HG03060 (cell line): ENCODE results near the gene INTS4.
A peak's percentile ranks its signal among the peaks of the same experiment; 100 is the strongest.
"Not testable (repeated sequence)": the region's sequence is repeated elsewhere in the genome, so short reads cannot be mapped to it uniquely, and the experiment has no call there.

Experiments used
- ATAC-seq: cut with Tn5 transposase; IDR thresholded peaks from one replicate; pipeline ENCODE4 v1.9.1; 2021; ENCODE audit warnings: low read depth, moderate number of reproducible peaks; ENCODE audit not compliant: unreplicated experiment

The INTS4 gene

DNA sequence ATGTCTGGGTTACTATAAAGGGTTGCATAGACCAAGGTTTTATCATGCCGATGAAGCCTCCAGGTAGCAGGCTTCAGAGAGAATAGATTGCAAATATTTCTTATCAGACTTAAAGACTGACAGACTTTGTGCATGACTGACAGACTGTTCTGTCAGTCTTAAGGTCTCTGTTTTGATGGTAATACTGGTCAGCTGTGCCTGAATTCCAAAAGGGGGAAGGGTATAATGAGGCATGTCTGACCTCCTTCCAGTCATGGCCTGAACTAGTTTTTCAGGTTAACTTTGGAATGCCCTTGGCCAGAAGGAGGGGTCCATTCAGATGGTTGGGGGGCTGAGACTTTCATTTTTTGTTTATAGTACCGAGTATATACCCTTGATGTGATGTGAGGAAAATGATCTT, 33.3 kb upstream of the INTS4 start:
- ATAC-seq = no peak

DNA sequence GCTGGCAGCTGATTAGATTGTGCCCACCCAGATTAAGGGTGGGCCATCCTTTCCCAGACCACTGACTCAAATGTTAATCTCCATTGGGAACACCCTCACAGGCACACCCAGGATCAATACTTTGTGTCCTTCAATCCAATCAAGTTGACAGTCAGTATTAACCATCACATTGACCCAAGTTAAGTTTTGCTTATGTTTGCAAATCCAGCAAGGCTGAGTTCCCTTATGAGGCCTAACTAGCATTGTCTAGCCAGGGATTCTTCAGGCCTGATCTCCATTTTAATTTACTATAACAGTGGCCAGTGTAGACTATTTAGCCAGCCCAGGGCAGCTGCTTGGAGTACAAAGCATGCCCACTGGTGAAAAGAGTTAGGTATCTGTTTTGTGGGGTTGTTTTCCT, 30.9 kb upstream of the INTS4 start:
- no peak for ATAC-seq

DNA sequence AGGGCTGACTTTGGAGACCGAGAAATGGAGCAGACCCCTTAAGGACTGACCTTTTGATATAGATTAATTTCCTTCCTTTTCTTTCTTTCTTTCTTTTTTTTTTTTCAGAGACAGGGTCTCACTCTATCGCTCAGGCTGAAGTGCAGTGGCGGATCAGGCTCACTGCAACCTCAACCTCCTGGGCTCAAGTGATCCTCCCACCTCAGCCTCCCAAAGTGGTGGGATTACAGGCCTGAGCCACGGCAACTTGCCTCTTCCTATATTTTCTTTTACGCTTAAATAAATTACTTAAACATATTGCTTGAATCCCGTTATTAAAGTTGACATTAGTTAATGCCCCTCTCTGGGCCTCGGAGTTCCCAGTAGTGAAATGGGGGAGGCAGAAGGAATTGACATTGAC, 29.0 kb upstream of the INTS4 start:
- ATAC-seq = no peak

DNA sequence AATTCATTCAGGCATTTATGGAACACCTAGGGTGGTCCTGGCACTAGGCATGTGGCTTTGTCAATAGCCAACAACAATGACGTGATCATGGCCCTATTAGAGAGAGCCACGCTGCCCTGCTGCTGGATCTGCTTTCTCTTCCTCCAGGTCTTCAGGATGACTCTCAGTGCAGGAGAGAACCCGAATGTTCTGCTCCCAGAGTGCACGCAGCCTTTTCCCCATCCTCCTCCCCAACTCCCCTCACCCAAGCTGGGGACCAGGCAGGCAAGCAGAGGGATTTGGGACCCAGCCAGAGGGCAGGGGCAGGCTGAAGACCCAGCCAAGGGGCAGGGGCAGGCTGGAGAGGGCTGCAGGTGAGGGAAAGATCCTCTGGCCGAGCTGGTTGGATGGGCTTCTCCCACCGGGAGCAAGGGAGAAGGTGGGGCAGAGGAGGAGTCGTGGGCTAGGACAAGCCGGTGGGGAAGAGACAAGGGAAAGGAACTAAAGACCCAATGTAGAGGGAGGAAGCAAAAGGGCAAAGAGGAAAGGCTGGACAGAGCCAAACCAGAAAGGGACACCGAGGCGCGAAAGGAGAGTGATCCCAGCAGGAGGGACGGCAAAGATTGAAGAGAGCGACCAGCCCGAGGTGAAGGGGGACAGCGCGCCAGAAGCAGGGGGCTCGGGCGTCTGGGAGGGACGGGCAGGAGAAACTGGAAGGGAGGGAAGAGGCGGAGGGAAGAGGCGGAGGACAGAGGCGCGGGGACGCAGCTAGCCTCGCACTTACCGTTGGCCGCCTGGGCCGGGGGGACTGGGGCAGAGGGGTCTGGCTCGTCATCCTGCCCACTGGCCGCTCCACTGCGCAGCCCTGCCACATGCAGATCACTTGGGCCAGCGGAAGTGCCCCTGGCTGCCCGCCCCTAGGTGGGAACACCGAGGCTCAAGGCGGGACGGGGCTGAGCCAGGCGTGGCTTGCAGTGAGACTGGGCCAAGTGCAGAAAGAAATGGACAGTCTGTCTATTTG, 28.2 kb upstream of the INTS4 start, which contains the start of gene KCTD14:
TSS of gene KCTD14 (minus strand) at position 880 of the 1,000 bp plus-strand sequence. CDS start at position 853, 27 bp downstream.
- ATAC-seq = no peak

DNA sequence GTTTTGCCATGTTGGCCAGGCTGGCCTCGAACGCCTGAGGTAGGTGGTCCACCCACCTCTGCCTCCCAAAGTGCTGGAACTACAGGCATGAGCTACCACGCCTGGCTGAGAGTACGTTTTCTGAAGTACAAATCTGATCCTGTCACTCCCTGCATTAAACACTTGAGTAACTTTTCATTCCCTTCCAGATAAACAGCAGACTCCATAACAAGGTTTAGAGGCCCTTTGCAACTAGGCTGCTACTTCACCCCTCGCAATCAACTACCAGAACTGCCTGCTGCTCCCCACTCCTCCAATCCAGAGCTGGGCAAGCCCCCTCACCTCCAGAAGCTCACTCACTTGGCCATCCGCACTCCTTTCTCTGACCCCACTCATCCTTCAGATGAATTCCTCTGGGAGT, 27.1 kb upstream of the INTS4 start:
- ATAC-seq = no peak

DNA sequence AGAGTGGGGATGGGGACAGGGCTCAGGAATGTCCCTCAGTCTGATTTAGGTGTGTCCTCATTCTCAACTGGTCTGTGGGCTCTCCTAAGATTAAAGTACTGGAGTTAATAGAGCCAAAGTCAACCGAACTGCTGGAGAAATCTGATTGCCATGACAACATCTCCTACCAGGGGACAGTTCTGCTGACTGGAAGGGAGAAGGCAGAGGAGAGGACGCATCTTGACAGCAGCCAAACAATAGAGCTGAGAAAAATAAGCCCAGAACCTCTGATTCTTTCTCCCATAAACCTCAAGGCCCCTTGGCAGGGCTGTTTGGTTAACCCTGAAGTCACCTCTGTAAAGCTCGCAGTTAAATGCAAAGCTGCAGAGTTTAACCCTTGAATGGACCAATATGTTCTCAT, 25.8 kb upstream of the INTS4 start:
- no peak for ATAC-seq

DNA sequence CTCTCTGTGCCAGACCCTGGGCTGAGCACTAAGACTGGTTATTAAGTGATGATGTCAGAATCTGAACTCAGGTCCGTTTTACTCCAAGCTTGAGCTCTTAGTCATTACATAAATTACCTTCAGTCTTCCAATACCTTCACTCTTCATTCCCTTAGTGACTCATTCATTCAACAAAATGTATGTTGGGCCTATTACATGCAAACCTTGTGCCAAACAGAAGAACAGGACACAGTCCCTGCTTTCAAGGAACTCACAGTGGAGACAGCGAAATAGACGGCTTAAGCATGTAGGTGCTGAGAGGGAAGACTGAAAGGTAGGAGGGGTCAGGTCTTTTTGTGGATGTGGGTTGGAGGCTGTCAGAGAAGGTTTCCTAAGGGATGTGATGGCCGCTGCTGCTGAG, 25.3 kb upstream of the INTS4 start:
- ATAC-seq = no peak

DNA sequence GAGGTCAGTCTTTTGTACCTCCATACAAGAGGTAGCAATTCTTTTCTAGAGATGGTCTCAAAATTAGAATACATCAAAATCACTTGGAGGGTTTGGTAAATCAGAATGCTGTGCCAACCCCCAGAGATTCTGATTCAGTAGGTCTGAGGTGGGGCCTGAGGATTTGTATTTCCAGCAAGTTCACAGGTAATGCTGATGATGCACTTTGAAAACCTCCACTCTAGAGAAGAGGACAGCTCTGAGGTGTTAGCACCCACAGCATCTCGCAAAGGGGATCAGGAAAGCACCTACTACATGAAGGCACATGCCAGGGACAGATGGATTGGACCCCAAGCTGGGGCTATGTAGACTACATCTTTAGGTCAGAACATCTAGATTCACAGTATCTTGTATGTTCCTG, 21.4 kb upstream of the INTS4 start:
- ATAC-seq = no peak

DNA sequence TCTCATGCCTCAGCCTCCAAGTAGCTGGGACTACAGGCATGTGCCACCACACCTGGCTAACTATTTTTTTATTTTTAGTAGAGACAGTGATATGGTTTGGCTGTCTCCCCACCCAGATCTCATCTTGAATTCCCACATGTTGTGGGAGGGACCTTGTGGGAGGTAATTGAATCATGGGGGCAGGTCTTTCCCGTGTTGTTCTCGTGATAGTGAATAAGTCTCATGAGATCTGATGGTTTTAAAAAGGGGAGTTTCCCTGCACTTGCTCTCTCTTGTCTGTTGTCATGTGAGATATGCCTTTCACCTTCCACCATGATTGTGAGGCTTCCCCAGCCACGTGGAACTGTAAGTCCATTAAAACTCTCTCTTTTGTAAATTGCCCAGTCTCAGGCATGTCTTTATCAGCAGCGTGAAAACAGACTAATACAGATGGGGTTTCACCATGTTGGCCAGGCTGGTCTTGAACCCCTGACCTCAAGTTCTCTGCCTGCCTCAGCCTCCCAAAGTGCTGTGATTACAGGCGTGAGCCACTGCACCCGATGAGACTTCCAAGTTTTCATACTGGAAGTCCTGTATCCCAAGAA, 20.6 kb upstream of the INTS4 start:
- ATAC-seq = not testable (repeated sequence)

DNA sequence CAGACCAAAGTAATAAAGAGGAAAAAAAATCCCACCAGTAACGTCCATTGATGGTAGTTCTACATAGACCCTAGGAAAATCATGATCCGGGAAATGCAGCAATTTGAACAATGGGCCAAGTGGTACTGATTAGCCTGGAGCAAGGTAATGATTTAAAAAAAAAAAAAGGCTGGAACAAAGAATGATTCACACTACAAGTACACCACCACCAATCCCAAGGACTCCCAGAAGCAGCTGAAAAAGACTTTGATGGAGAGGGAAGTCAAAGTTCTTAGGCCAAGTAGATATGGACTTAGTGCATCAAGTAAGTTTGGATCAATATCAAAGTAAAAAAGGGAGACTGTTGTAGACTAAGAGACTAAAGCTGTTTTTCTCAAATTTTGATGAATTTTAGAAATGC, 16.8 kb upstream of the INTS4 start:
- ATAC-seq = no peak

DNA sequence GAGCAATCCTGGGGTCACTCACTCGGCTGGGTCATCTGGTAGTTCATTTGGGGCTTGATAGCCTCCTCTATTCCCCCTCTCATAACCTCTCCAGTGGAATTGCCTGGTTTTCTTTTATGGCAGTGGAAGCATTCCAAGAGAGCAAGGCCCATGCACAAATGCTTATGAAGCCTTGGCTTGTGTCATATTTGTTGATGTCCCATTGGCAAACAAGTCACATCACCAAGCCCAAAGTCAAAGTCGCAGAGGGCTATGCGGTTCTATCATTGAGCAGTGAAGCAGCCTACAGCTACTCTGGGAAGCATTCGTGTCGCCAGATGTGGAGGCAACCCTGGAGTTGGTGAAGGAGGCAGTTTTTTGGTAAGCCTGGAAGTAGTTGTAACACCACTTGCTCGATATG, 16.3 kb upstream of the INTS4 start:
- ATAC-seq = no peak

DNA sequence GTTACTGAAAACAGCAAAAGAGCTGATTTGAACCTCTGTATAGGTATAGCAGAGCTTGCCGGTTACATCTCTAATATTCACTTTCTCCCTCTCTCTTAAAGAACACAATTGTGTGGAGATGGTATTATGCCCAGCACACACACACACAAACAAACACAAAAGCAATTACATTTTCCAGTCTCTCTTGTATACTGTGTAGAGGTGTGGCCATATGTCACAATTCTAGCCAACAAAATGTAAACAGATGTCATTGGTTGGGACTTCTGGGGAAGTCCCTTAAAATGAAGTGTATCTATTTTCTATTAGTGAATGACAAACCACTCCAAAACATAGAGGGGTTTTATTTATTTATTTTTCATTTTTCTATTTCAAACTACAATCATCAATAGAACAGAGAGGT, 15.8 kb upstream of the INTS4 start:
- no peak for ATAC-seq

DNA sequence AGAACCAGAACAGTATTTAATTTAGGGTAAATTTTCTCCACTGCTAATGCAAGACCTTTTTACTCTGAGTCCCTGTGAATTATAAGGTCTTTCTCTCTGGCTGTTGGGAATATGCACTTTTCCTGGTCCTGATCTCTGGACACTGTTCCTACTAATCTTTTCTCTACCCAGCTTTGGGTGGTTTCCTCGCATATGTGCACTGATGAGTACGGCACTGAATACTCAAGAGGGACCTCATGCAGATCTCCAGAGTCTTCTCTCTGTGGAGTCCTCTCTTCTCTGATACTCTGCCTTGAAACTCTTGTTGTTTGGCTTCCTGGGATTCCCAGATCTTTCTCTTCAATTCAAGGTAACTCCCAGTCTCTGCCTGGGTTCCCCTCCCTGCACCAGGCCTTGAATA, 14.6 kb upstream of the INTS4 start:
- ATAC-seq = no peak

DNA sequence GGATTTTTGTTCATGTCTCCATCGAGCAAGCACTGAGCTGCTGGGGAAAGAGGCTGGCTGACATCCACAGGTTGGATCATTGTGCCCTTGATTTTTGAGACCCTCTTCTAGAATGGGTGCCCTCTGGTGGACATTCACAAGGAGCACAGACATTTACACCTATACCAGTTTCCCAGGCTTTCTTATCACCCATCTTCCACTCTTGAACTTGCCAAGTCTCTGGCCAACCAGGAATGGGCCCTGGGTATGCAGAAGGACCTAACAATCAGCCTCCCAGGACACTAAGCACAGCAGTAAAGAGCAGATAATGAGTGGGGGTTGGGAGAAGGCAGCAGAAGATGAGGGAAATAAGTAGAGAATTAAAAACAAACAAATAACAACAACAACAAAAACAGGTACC, 5.7 kb upstream of the INTS4 start:
- ATAC-seq = no peak

DNA sequence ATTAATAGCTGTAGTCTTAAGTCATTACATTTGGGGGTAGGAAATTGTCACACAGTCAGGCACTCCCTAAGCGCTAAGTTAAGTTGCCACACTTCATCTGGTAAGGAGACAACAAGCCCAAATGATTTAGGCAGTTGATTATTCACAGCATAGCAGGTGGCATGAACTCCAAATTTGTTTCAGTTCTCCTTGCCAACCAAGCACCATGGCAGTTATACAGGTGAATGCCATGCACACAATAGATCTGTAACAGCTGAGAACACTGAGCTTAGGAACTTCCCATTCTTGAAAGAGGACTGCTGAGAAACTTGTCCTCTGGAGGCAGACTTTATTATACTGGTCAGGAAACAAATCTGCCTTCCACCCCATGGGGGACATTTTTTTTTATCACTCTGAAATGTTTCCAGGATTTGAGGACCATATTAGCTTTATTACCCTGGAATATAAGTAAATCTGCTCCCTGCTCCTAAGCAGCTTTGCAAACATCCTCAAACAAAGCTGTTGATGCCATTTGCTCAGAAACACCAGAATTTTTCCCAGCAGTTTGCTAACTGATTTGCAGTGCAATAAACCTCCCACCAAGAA, 5.1 kb upstream of the INTS4 start:
- ATAC-seq = no peak

DNA sequence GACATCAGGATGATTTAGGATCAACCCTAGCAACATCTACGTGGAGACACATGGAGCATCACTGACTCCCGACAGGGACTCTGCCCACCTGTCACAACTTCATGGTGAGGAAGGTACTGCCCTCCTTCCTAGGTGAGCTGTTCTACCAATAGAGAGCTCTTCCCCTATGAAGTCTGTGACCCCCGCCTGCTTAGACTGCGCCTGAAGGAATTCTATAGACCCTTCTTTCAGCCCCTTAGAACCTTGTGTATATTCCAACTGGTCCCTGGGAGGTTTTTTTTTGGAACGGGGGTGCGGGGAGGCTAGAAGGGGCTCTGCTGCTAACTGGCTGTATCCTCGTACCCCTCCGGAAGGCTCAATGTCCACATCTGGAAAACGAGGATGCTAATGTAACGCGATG, 566 bp downstream of the INTS4 start:
- ATAC-seq = no peak

DNA sequence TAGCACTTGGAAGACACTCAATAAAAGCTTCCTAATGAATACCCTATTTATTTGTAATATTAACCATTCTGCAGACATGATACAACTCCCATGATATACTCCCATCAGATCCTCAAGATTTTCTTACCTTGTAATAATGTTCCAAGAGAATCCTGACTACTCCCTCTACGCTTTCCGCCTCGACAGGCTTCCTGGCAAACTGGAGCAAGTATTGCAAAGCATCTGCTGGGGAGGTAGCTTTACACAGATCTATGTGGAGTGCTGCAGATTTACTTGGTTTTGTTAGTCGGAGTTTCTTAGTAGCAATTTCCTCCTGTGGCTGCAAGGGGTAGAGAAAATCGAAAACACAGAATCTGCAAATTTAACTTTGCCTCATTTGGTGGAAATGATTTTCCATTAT, 3.5 kb downstream of the INTS4 start:
- no peak for ATAC-seq

DNA sequence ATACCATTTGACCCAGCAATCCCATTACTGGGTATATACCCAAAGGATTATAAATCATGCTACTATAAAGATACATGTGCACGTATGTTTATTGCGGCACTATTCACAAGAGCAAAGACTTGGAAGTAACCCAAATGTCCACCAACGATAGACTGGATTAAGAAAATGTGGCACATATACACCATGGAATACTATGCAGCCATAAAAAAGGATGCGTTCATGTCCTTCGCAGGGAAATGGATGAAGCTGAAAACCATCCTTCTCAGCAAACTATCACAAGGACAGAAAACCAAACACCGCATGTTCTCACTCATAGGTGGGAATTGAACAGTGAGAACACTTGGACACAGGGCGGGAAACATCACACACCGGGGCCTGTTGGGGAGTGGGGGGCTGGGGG, 8.0 kb downstream of the INTS4 start:
- not testable (repeated sequence) for ATAC-seq

DNA sequence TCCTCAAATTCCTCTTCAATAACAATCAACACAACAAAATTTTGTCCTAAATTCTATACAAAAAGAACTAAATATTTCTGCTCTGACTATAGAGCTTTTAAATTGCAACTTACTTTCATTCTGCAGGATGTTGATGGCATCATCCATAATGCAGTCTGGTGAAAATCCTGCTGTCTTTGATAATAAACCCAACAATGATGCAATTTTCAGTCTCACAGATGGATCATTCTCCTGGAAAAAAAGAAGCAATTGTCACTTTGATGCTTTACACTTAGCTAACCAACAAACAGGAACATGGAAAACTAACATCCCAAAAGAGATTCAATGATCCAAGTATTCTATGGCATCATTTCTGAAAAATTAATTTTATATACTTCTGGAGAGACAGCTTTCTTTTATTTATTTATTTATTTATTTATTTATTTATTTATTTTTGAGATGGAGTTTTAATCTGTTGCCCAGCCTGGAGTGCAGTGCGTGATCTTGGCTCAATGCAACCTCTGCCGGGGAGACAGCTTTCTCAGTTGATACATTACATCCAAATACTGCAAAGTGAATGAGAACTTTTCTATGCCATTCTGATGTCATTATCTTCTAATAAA, 13.0 kb downstream of the INTS4 start:
- ATAC-seq = no peak

DNA sequence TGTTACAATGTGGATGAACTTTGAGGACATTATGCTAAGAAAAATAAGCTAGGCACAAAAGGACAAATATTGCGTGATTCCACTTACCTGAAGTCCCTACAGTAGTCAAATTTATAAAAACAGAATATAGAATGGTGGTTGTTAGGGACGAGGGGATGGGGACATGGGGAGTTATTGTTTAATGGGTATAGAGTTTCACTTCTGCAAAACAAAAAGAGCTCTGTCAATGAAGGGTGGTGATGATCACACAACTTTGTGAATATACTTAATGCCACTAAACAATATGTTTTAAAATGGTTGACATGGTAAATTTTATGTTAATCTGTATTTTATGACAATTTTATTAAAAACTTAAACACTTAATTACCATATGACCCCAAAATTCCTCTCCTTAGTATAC, 26.1 kb downstream of the INTS4 start:
- ATAC-seq = peak; percentile 65

DNA sequence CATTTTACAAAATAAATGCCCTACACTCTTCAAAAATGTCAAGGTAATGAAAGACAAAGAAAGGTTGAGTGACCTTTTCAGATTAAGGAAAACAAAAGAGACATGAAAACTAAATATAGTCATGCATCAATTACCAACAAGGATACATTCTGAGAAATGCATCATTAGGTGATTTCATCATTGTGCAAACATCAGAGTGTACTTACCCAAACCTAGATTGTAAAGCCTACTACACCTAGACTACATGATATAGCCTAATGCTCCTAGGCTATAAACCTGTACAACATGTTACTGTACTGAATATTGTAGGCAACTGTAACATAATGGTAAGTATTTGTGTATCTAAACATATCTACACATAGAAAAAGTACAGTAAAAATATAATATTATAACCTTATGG, 26.7 kb downstream of the INTS4 start:
- no peak for ATAC-seq
